Measurements from ENCODE around the gene RWDD2A.
A peak's percentile ranks its signal among the peaks of the same experiment; 100 is the strongest.
"Not testable (repeated sequence)": the region's sequence is repeated elsewhere in the genome, so short reads cannot be mapped to it uniquely, and the experiment has no call there.

Gene RWDD2A

GRCh38 chr6:83192871-83193746 is at the start of gene RWDD2A, which contains the start of gene PGM3:
Gene RWDD2A, plus strand, starts transcription at chr6:83193357. Its CDS starts 1,095 bp downstream, at chr6:83194452.
Gene PGM3, minus strand, starts transcription at chr6:83193265. Its CDS starts 2,253 bp downstream, at chr6:83191012.
- peak; percentile 90 for DNase-seq

GRCh38 chr6:83151114-83151513 is 42.0 kb upstream of the RWDD2A start:
- DNase-seq, result no peak

- DNase-seq, result no peak
These were observed 40.2 kb upstream of the RWDD2A start for GRCh38 chr6:83152913-83153312.

- no peak for DNase-seq
These were observed 39.2 kb upstream of the RWDD2A start for GRCh38 chr6:83153883-83154521.

- DNase-seq, result no peak
These were observed 37.4 kb upstream of the RWDD2A start for GRCh38 chr6:83155794-83156193.

GRCh38 chr6:83160167-83160566 is 33.0 kb upstream of the RWDD2A start:
- DNase-seq, result no peak

GRCh38 chr6:83167726-83168278 is 25.4 kb upstream of the RWDD2A start:
- no peak for DNase-seq

GRCh38 chr6:83168556-83168955 is 24.6 kb upstream of the RWDD2A start:
- no peak for DNase-seq

- DNase-seq, result no peak
These were observed 24.1 kb upstream of the RWDD2A start for GRCh38 chr6:83169106-83169505.

GRCh38 chr6:83169511-83169910 is 23.6 kb upstream of the RWDD2A start:
- no peak for DNase-seq

GRCh38 chr6:83176246-83176645 is 16.9 kb upstream of the RWDD2A start:
- no peak for DNase-seq

GRCh38 chr6:83180426-83180950 is 12.7 kb upstream of the RWDD2A start:
- DNase-seq, result no peak

GRCh38 chr6:83182114-83182513 is 11.0 kb upstream of the RWDD2A start:
- DNase-seq, result no peak

GRCh38 chr6:83183082-83183828 is 9.9 kb upstream of the RWDD2A start:
- no peak for DNase-seq

GRCh38 chr6:83185096-83185495 is 8.1 kb upstream of the RWDD2A start:
- DNase-seq, result no peak

GRCh38 chr6:83188501-83188900 is 4.7 kb upstream of the RWDD2A start:
- no peak for DNase-seq

- no peak for DNase-seq
These were observed 2.5 kb upstream of the RWDD2A start for GRCh38 chr6:83190626-83191025.

GRCh38 chr6:83191974-83192373 is 1.2 kb upstream of the RWDD2A start:
- not testable (repeated sequence) for DNase-seq

- no peak for DNase-seq
These were observed 701 bp upstream of the RWDD2A start for GRCh38 chr6:83192456-83192855.

- DNase-seq, result peak; percentile 45
These were observed 800 bp downstream of the RWDD2A start for GRCh38 chr6:83193747-83194566.

- no peak for DNase-seq
These were observed 5.5 kb downstream of the RWDD2A start for GRCh38 chr6:83198486-83199172.
